WTC11 (cell line): ENCODE data around the gene IL17RC. TPM values are rescaled to one million over a fixed set of nuclear protein-coding genes. Genes with fewer than 3 reads are reported as not detected.

Source experiments
- ATAC-seq: fragments of 200-7000 bp; cut with Tn5 transposase; 2 replicates; pipeline ENCODE4 v1.10.0; 2021; ENCODE audit warnings: mild to moderate bottlenecking, moderate library complexity
- CTCF ChIA-PET: fragments of 300-600 bp; sonication (Branson Sonifier 250); formaldehyde crosslinking; loops from one replicate; lab custom pipeline; 2021; ENCODE audit warnings: antibody characterized with exemption; lab: Charles Lee
- POLR2A ChIA-PET: fragments of 350-600 bp; sonication (Branson Sonifier 250); formaldehyde crosslinking; loops from one replicate; lab custom pipeline; 2021; ENCODE audit warnings: antibody characterized with exemption; lab: Charles Lee
- DNase-seq: peaks from one replicate; pipeline ENCODE4 v3.0.0; 2021; ENCODE audit warnings: low spot score
- H3K27ac Mint-ChIP-seq: 2 replicates; pipeline ENCODE4 v1.8.0; 2021; ENCODE audit warnings: mixed read lengths
- H3K27me3 Mint-ChIP-seq: 2 replicates; pipeline ENCODE4 v1.8.0; 2021; ENCODE audit warnings: low read depth, mild to moderate bottlenecking, moderate library complexity, mixed read lengths
- H3K36me3 Mint-ChIP-seq: 2 replicates; pipeline ENCODE4 v1.8.0; 2021; ENCODE audit warnings: mixed read lengths
- H3K4me1 Mint-ChIP-seq: 2 replicates; pipeline ENCODE4 v1.8.0; 2022; ENCODE audit warnings: mixed read lengths
- H3K4me3 Mint-ChIP-seq: 2 replicates; pipeline ENCODE4 v1.8.0; 2021; ENCODE audit warnings: mild to moderate bottlenecking, moderate library complexity, mixed read lengths
- H3K9me3 Mint-ChIP-seq: 2 replicates; pipeline ENCODE4 v1.8.0; 2021; ENCODE audit warnings: mixed read lengths
- ATF3 ChIP-seq: sonication (generic); formaldehyde crosslinking; conservative IDR thresholded peaks from 2 replicates; pipeline ENCODE4 v1.8.1; 2022; ENCODE audit warnings: mild to moderate bottlenecking, missing genetic modification reagents
- ATF6 ChIP-seq: sonication (generic); formaldehyde crosslinking; IDR thresholded peaks from 2 replicates; pipeline ENCODE4 v1.8.1; 2023; ENCODE audit warnings: mild to moderate bottlenecking, missing genetic modification reagents
- E2F5 ChIP-seq: sonication (generic); formaldehyde crosslinking; IDR thresholded peaks from 2 replicates; pipeline ENCODE4 v1.8.1; 2022; ENCODE audit warnings: mild to moderate bottlenecking, moderate library complexity, missing genetic modification reagents
- ELF4 ChIP-seq: sonication (generic); formaldehyde crosslinking; IDR thresholded peaks from 2 replicates; pipeline ENCODE4 v1.8.1; 2022; ENCODE audit warnings: low read depth, mild to moderate bottlenecking, moderate library complexity, missing genetic modification reagents
- ERG ChIP-seq: fragments of 250-450 bp; sonication (Bioruptor Pico); IDR thresholded peaks from 2 replicates; pipeline ENCODE4 v1.8.0; 2021; ENCODE audit warnings: mild to moderate bottlenecking
- MXD4 ChIP-seq: fragments of 250-450 bp; sonication (Bioruptor Pico); IDR thresholded peaks from 2 replicates; pipeline ENCODE4 v1.8.0; 2021; ENCODE audit warnings: mild to moderate bottlenecking, moderate library complexity, borderline replicate concordance
- MYBL2 ChIP-seq: sonication (generic); formaldehyde crosslinking; IDR thresholded peaks from 2 replicates; pipeline ENCODE4 v1.8.1; 2023; ENCODE audit warnings: mild to moderate bottlenecking, moderate library complexity, missing genetic modification reagents
- NR2C2 ChIP-seq: sonication (generic); formaldehyde crosslinking; IDR thresholded peaks from 2 replicates; pipeline ENCODE4 v1.8.0; 2022; ENCODE audit warnings: mild to moderate bottlenecking, missing genetic modification reagents
- NR3C1 ChIP-seq: sonication (generic); formaldehyde crosslinking; conservative IDR thresholded peaks from 2 replicates; pipeline ENCODE4 v1.8.1; 2023; ENCODE audit warnings: low read depth, mild to moderate bottlenecking, missing genetic modification reagents
- PRDM15 ChIP-seq: sonication (generic); formaldehyde crosslinking; IDR thresholded peaks from 2 replicates; pipeline ENCODE4 v1.8.0; 2022; ENCODE audit warnings: missing genetic modification reagents
- RELA ChIP-seq: sonication (generic); formaldehyde crosslinking; IDR thresholded peaks from 2 replicates; pipeline ENCODE4 v1.8.1; 2022; ENCODE audit warnings: missing genetic modification reagents, mild to moderate bottlenecking, borderline replicate concordance
- RORB ChIP-seq: fragments of 250-450 bp; sonication (Bioruptor Pico); IDR thresholded peaks from 2 replicates; pipeline ENCODE4 v1.9.0; 2021; ENCODE audit warnings: mild to moderate bottlenecking
- SMAD3 ChIP-seq: sonication (generic); formaldehyde crosslinking; IDR thresholded peaks from 2 replicates; pipeline ENCODE4 v1.8.0; 2022; ENCODE audit warnings: missing genetic modification reagents, mild to moderate bottlenecking, borderline replicate concordance
- SMAD4 ChIP-seq: sonication (generic); formaldehyde crosslinking; IDR thresholded peaks from 2 replicates; pipeline ENCODE4 v1.8.0; 2022; ENCODE audit warnings: mild to moderate bottlenecking, missing genetic modification reagents
- TEAD1 ChIP-seq: sonication (generic); formaldehyde crosslinking; IDR thresholded peaks from 2 replicates; pipeline ENCODE4 v1.8.0; 2022; ENCODE audit warnings: mild to moderate bottlenecking, missing genetic modification reagents
- USF2 ChIP-seq: sonication (generic); formaldehyde crosslinking; IDR thresholded peaks from 2 replicates; pipeline ENCODE4 v1.8.1; 2023; ENCODE audit warnings: mild to moderate bottlenecking, missing genetic modification reagents, moderate library complexity
- ZNF396 ChIP-seq: fragments of 250-450 bp; sonication (Bioruptor Pico); IDR thresholded peaks from 2 replicates; pipeline ENCODE4 v1.8.0; 2021; ENCODE audit warnings: mild to moderate bottlenecking, moderate library complexity, borderline replicate concordance
- ZNF416 ChIP-seq: fragments of 250-450 bp; sonication (Bioruptor Pico); IDR thresholded peaks from 2 replicates; pipeline ENCODE4 v1.9.0; 2021; ENCODE audit warnings: mild to moderate bottlenecking, inconsistent platforms
- ZNF532 ChIP-seq: fragments of 250-450 bp; sonication (Bioruptor Pico); IDR thresholded peaks from 2 replicates; pipeline ENCODE4 v1.9.0; 2021; ENCODE audit warnings: mild to moderate bottlenecking, borderline replicate concordance
- ZSCAN18 ChIP-seq: fragments of 250-450 bp; sonication (Bioruptor Pico); IDR thresholded peaks from 2 replicates; pipeline ENCODE4 v2.1.2; 2022; ENCODE audit warnings: mild to moderate bottlenecking, moderate library complexity
- total RNA-seq: library from RNA; stranded (reverse); gene quantifications from 3 replicates; pipeline ENCODE4 v1.2.3, GENCODE V29; 2021

Gene IL17RC
- total RNA-seq, 1 experiment from 2014 or later: 10.1 TPM

- Mint-ChIP-seq H3K9me3 (no peaks in the 10 kb centered on the region), H3K4me3 (peak overlapping the region; percentile 73), H3K27me3 (0 out of 2 replicates have a peak, but pooled peaks cover 3% of the 10 kb centered on the region), H3K27ac (no peak overlapping the region), H3K4me1 (peaks cover 18% of the 10 kb centered on the region), H3K36me3 (no peaks in the 10 kb centered on the region)
- no peak for DNase-seq
- TF ChIP-seq ZNF416 (CRISPR knock-in tag) (no peak), E2F5 (no peak), TEAD1 (CRISPR knock-in tag) (no peak), ZNF396 (CRISPR knock-in tag) (no peak), NR2C2 (CRISPR knock-in tag) (no peak), RORB (CRISPR knock-in tag) (no peak), USF2 (CRISPR knock-in tag) (no peak), ERG (no peak), ELF4 (CRISPR knock-in tag) (no peak), SMAD3 (CRISPR knock-in tag) (no peak), RELA (CRISPR knock-in tag) (no peak), SMAD4 (CRISPR knock-in tag) (no peak), MXD4 (CRISPR knock-in tag) (no peak), ATF6 (no peak), ATF3 (CRISPR knock-in tag) (no peak), PRDM15 (CRISPR knock-in tag) (no peak), ZNF532 (CRISPR knock-in tag) (no peak), ZSCAN18 (CRISPR knock-in tag) (no peak), NR3C1 (no peak), MYBL2 (no peak)
- CTCF ChIA-PET: interaction anchor here (0.9 to 2.5 kb wide), 9 partner anchors 9 to 72 kb away, joined by 3 to 17 read pairs (median 4); partner anchors contain the start of genes CRELD1, PRRT3 and RPUSD3
- POLR2A ChIA-PET: interaction anchor here (1.1 to 3.0 kb wide), 5 partner anchors 14 to 332 kb away, joined by 3 to 16 read pairs (median 5); partner anchors contain the start of genes ARPC4, CRELD1, IL17RE and TATDN2
- ATAC-seq: no peak
Measured at GRCh38 chr3:9916346-9916733, 558 bp upstream of the IL17RC start.
